H1 (cell line): ENCODE measurements around the gene KDM1A. TPM values are rescaled to one million over a fixed set of nuclear protein-coding genes. Genes with fewer than 3 reads are reported as not detected.

ENCODE experiments used
- CTCF ChIA-PET: fragments of 300-600 bp; sonication (Branson Sonifier 250); formaldehyde crosslinking; loops from one replicate; lab custom pipeline; 2021; ENCODE audit not compliant: partially characterized antibody; lab: Charles Lee
- POLR2A ChIA-PET: fragments of 300-600 bp; sonication (Branson Sonifier 250); formaldehyde crosslinking; loops from one replicate; lab custom pipeline; 2021; ENCODE audit warnings: inconsistent platforms; ENCODE audit not compliant: partially characterized antibody; lab: Charles Lee
- DNase-seq, 2 experiments: peaks; one replicate each; pipeline versions ENCODE4 v3.0.0 to v3.0.0-alpha.2; 2010 to 2022; ENCODE audit warnings: low spot score in 2 of 2, low read depth in 1 of 2, mixed read lengths in 1 of 2
- FAIRE-seq: peaks from 2 replicates; lab custom pipeline; 2011; peaks lifted over from hg19 to GRCh38; lab: Jason Lieb, UNC
- H2AFZ ChIP-seq: 2 replicates; pipeline ENCODE4 v1.8.1; 2012; ENCODE audit warnings: low read length, inconsistent platforms
- H2AK5ac ChIP-seq: 2 replicates; pipeline ENCODE4 v1.6.1; 2013; ENCODE audit warnings: low read depth, low read length
- H2BK120ac ChIP-seq: replicated peaks from 2 replicates; pipeline ENCODE3; 2013; ENCODE audit warnings: low read depth, low read length, inconsistent platforms
- H2BK12ac ChIP-seq: 2 replicates; pipeline ENCODE4 v1.6.1; 2013; ENCODE audit warnings: low read depth, low read length
- H2BK15ac ChIP-seq: 2 replicates; pipeline ENCODE4 v1.6.1; 2013; ENCODE audit warnings: low read length
- H2BK20ac ChIP-seq: 2 replicates; pipeline ENCODE4 v1.6.1; 2013; ENCODE audit warnings: low read length
- H2BK5ac ChIP-seq: 2 replicates; pipeline ENCODE4 v1.6.1; 2013; ENCODE audit warnings: low read depth, low read length
- H3K14ac ChIP-seq: 2 replicates; pipeline ENCODE4 v1.6.1; 2013; ENCODE audit warnings: inconsistent platforms; ENCODE audit not compliant: insufficient read length
- H3K18ac ChIP-seq: 2 replicates; pipeline ENCODE4 v1.6.1; 2013; ENCODE audit warnings: low read length; ENCODE audit errors: extremely low read depth
- H3K23ac ChIP-seq: 2 replicates; pipeline ENCODE4 v1.6.1; 2013; ENCODE audit warnings: inconsistent platforms; ENCODE audit not compliant: insufficient read length
- H3K23me2 ChIP-seq: 2 replicates; pipeline ENCODE4 v1.6.1; 2013; ENCODE audit warnings: low read depth, low read length
- H3K27ac ChIP-seq: 2 replicates; pipeline ENCODE4 v1.6.1; 2011; ENCODE audit warnings: low read depth, low read length, inconsistent platforms
- H3K27me3 ChIP-seq, 4 experiments: replicated peaks in 1 of 4; 1 replicate in 1 of 4; 2 replicates in 3 of 4; pipeline versions ENCODE4 v1.6.1 to v1.8.1; 2011 to 2013; ENCODE audit warnings: low read length in 3 of 4, mild to moderate bottlenecking in 3 of 4, inconsistent platforms in 2 of 4, mixed read lengths in 2 of 4, moderate library complexity in 1 of 4; ENCODE audit not compliant: control insufficient read depth in 3 of 4, insufficient read depth in 3 of 4; ENCODE audit errors: extremely low read depth in 1 of 4
- H3K36me3 ChIP-seq, 4 experiments: 2 replicates each; pipeline versions ENCODE4 v1.6.1 to v1.8.1; 2011 to 2013; ENCODE audit warnings: mild to moderate bottlenecking in 4 of 4, low read length in 3 of 4, moderate library complexity in 2 of 4, control low read depth in 1 of 4, inconsistent platforms in 1 of 4; ENCODE audit not compliant: insufficient read depth in 4 of 4, control insufficient read depth in 2 of 4
- H3K4ac ChIP-seq: replicated peaks from 2 replicates; pipeline ENCODE3; 2013; ENCODE audit warnings: low read length, low read depth, mixed read lengths, inconsistent platforms; ENCODE audit not compliant: insufficient read length
- H3K4me1 ChIP-seq, 4 experiments: replicated peaks in 1 of 4; 1 replicate in 1 of 4; 2 replicates in 3 of 4; pipeline versions ENCODE4 v1.6.1 to v1.8.1; 2011 to 2013; ENCODE audit warnings: low read length in 3 of 4, inconsistent platforms in 2 of 4, mixed read lengths in 1 of 4; ENCODE audit not compliant: insufficient read depth in 4 of 4, control insufficient read depth in 3 of 4
- H3K4me2 ChIP-seq, 2 experiments: 2 replicates each; pipeline versions ENCODE4 v1.6.1 to v1.8.1; 2011 to 2013; ENCODE audit warnings: low read depth in 2 of 2, low read length in 2 of 2, control low read depth in 1 of 2, inconsistent platforms in 1 of 2, mild to moderate bottlenecking in 1 of 2; ENCODE audit not compliant: insufficient read depth in 1 of 2
- H3K4me3 ChIP-seq, 4 experiments: fragments of 200-600, 300-600 bp in 1 of 4; sonication (generic), shearing (Covaris generic), sonication (Bioruptor Twin) in 1 of 4; 2 replicates each; pipeline versions ENCODE4 v1.5.1 to v1.8.1; 2011 to 2016; ENCODE audit warnings: low read length in 4 of 4, low read depth in 3 of 4, control low read depth in 2 of 4, inconsistent platforms in 2 of 4, mild to moderate bottlenecking in 2 of 4, mixed read lengths in 1 of 4, moderate library complexity in 1 of 4; ENCODE audit not compliant: insufficient read depth in 2 of 4; ENCODE audit errors: extremely low read depth in 1 of 4
- H3K56ac ChIP-seq: replicated peaks from 2 replicates; pipeline ENCODE3; 2013; ENCODE audit warnings: low read depth, mild to moderate bottlenecking, mixed read lengths, low read length, inconsistent platforms; ENCODE audit not compliant: insufficient read length
- H3K79me1 ChIP-seq: 2 replicates; pipeline ENCODE4 v1.6.1; 2013; ENCODE audit warnings: low read depth, low read length, control low read depth
- H3K79me2 ChIP-seq, 2 experiments: 2 replicates each; pipeline versions ENCODE4 v1.6.1 to v1.8.1; 2012 to 2013; ENCODE audit warnings: low read length in 2 of 2, mild to moderate bottlenecking in 2 of 2, inconsistent platforms in 1 of 2; ENCODE audit not compliant: insufficient read depth in 2 of 2, control insufficient read depth in 1 of 2
- H3K9ac ChIP-seq, 4 experiments: replicated peaks in 1 of 4; 1 replicate in 1 of 4; 2 replicates in 3 of 4; pipeline versions ENCODE4 v1.6.1 to v1.8.1; 2011 to 2013; ENCODE audit warnings: low read depth in 3 of 4, low read length in 3 of 4, control low read depth in 2 of 4, mild to moderate bottlenecking in 2 of 4, moderate library complexity in 2 of 4, inconsistent platforms in 1 of 4; ENCODE audit errors: extremely low read depth in 1 of 4
- H3K9me3 ChIP-seq, 2 experiments: 2 replicates each; pipeline versions ENCODE4 v1.6.1 to v1.8.1; 2012 to 2013; ENCODE audit warnings: mild to moderate bottlenecking in 2 of 2, moderate library complexity in 2 of 2, control low read depth in 1 of 2, inconsistent platforms in 1 of 2, low read depth in 1 of 2, low read length in 1 of 2, mixed read lengths in 1 of 2; ENCODE audit not compliant: insufficient read depth in 2 of 2
- H4K20me1 ChIP-seq, 2 experiments: replicated peaks in 1 of 2; 2 replicates each; pipeline versions ENCODE3 to v1.8.1; 2011 to 2013; ENCODE audit warnings: inconsistent platforms in 2 of 2, low read length in 2 of 2, mild to moderate bottlenecking in 1 of 2; ENCODE audit not compliant: insufficient read depth in 2 of 2, control insufficient read depth in 1 of 2
- H4K5ac ChIP-seq: 2 replicates; pipeline ENCODE4 v1.6.1; 2013; ENCODE audit warnings: low read length, low read depth, mixed read lengths, inconsistent platforms; ENCODE audit not compliant: insufficient read length
- H4K8ac ChIP-seq: 2 replicates; pipeline ENCODE4 v1.8.0; 2013; ENCODE audit warnings: mild to moderate bottlenecking, moderate library complexity, low read length, inconsistent platforms; ENCODE audit not compliant: insufficient read depth; ENCODE audit errors: extremely low read depth
- H4K91ac ChIP-seq: replicated peaks from 2 replicates; pipeline ENCODE3; 2013; ENCODE audit warnings: low read length, mixed read lengths, inconsistent platforms; ENCODE audit not compliant: insufficient read length
- BACH1 ChIP-seq: IDR thresholded peaks from 2 replicates; pipeline ENCODE4 v1.6.1; 2012; ENCODE audit warnings: low read length, improper control_type of control experiment
- CBX5 ChIP-seq: fragments of 300-800, 300-1000 bp; sonication (generic); IDR thresholded peaks from 2 replicates; pipeline ENCODE4 v1.7.1; 2016; ENCODE audit warnings: antibody characterized with exemption, low read length, low read depth
- CHD1 ChIP-seq: IDR thresholded peaks from 2 replicates; pipeline ENCODE4 v1.6.1; 2012; ENCODE audit warnings: low read depth, low read length, improper control_type of control experiment
- GTF2F1 ChIP-seq: IDR thresholded peaks from 2 replicates; pipeline ENCODE4 v1.6.1; 2012; ENCODE audit warnings: low read depth, low read length, improper control_type of control experiment, borderline replicate concordance
- HDAC6 ChIP-seq: IDR thresholded peaks from one replicate; pipeline ENCODE4 v1.7.1; 2012; ENCODE audit warnings: low read depth, mild to moderate bottlenecking, inconsistent platforms, low read length, moderate library complexity
- JUND ChIP-seq: IDR thresholded peaks from 2 replicates; pipeline ENCODE4 v1.6.1; 2011; ENCODE audit warnings: mild to moderate bottlenecking, improper control_type of control experiment, low read length
- RAD21 ChIP-seq, 2 experiments: IDR thresholded peaks in 1 of 2; conservative IDR thresholded peaks in 1 of 2; 2 replicates each; pipeline ENCODE4 v1.6.1; 2011; ENCODE audit warnings: low read depth in 2 of 2, low read length in 2 of 2, improper control_type of control experiment in 1 of 2, inconsistent platforms in 1 of 2, mild to moderate bottlenecking in 1 of 2, moderate library complexity in 1 of 2
- RBBP5 ChIP-seq: IDR thresholded peaks from 2 replicates; pipeline ENCODE4 v1.7.1; 2012; ENCODE audit warnings: low read depth, mild to moderate bottlenecking, inconsistent platforms, low read length, moderate library complexity, borderline replicate concordance
- SRF ChIP-seq: IDR thresholded peaks from 2 replicates; pipeline ENCODE4 v1.6.1; 2011; ENCODE audit warnings: mild to moderate bottlenecking, low read depth, low read length, moderate library complexity
- TBP ChIP-seq: IDR thresholded peaks from 2 replicates; pipeline ENCODE4 v1.6.1; 2011; ENCODE audit warnings: low read depth, low read length, improper control_type of control experiment
- YY1 ChIP-seq: IDR thresholded peaks from 2 replicates; pipeline ENCODE4 v1.6.1; 2011; ENCODE audit warnings: low read depth, mild to moderate bottlenecking, low read length
- WGBS, 2 experiments: shearing (Covaris generic) in 1 of 2; methylation state at CpG; one replicate each; pipeline versions ENCODE4 v1.1.6 to v1.1.7; 2013 to 2015; ENCODE audit warnings: low lambda C conversion rate in 2 of 2, mixed read lengths in 2 of 2, inconsistent platforms in 1 of 2, low coverage in 1 of 2, missing lambda C conversion rate in 1 of 2; ENCODE audit not compliant: insufficient replicate concordance in 2 of 2, insufficient coverage in 1 of 2, insufficient read length in 1 of 2; ENCODE audit errors: extremely low coverage in 1 of 2, missing lambda C conversion rate in 1 of 2; 5-methylcytosine and 5-hydroxymethylcytosine counted together
- polyA plus RNA-seq, 7 experiments: library from polyadenylated mRNA; depleted of rRNA in 3 of 7; stranded (reverse) in 5 of 7; unstranded in 2 of 7; fragments of >200 nt in 5 of 7; fragments of 200-250 nt in 2 of 7; gene quantifications; 1 replicate in 5 of 7; 2 replicates in 1 of 7; 4 replicates in 1 of 7; pipeline versions ENCODE4 v1.2.1 to v1.2.3, GENCODE V29; 2011 to 2013; ENCODE audit warnings: missing spikeins in 2 of 7, mixed read lengths in 2 of 7
- total RNA-seq: library from RNA; stranded (reverse); fragmentation: NEBNext Ultra II Directional; extraction: Animal tissue kit (Norgen Biotek cat#: 25700); gene quantifications from 2 replicates; pipeline ENCODE4 v1.2.1, GENCODE V29; 2021

Gene KDM1A
- total and polyA plus RNA-seq, 2 of the 8 experiments (the other 6 are each of a cell fraction or from before 2014, with no cell fraction given), result 216 to 275 TPM

GRCh38 chr1:22983944-22984343, 35.3 kb upstream of the KDM1A start:
- Histone ChIP-seq H2BK20ac (no peak overlapping the region), H3K79me2 (no peaks in the 10 kb centered on the region), H3K79me1 (no peaks in the 10 kb centered on the region), H4K20me1 (no peaks in the 10 kb centered on the region), H3K14ac (no peak overlapping the region), H3K36me3 (no peaks in the 10 kb centered on the region), H3K4me3 (no peak overlapping the region), H4K91ac (no peak overlapping the region), H2BK5ac (no peak overlapping the region), H3K4me1 (peaks cover 0 to 3% (median under 1%) of the 10 kb centered on the region in 4 experiments; a peak in 1 of 7 replicates), H3K4me2 (no peak overlapping the region), H3K9ac (no peak overlapping the region), H4K5ac (no peak overlapping the region), H3K27ac (no peak overlapping the region), H3K4ac (no peak overlapping the region), H3K23ac (no peak overlapping the region), H3K18ac (no peak overlapping the region), H3K9me3 (no peaks in the 10 kb centered on the region), H3K27me3 (no peaks in the 10 kb centered on the region), H2AFZ (no peak overlapping the region), H2BK12ac (no peak overlapping the region), H4K8ac (no peak overlapping the region), H3K56ac (no peak overlapping the region), H2AK5ac (no peak overlapping the region), H3K23me2 (no peaks in the 10 kb centered on the region), H2BK15ac (no peak overlapping the region), H2BK120ac (no peak overlapping the region)
- ChIA-PET POLR2A (interaction anchor here (0.9 kb wide), 1 partner anchor 12 kb away, joined by 3 read pairs; the partner anchor contains the start of gene LACTBL1), CTCF (interaction anchor here (0.8 kb wide), 1 partner anchor 202 kb away, joined by 4 read pairs; no protein-coding TSS in a partner anchor)
- DNase-seq (no peak), FAIRE-seq (no peak)
- 91% methylated on average over 4 of the region's 4 CpGs; no CpG with 5 or more reads in 1 of the 2 experiments for WGBS, 2 experiments
- TF ChIP-seq SRF (no peak), JUND (no peak), CHD1 (no peak), GTF2F1 (no peak), BACH1 (no peak), RBBP5 (no peak), CBX5 (no peak), TBP (no peak), HDAC6 (no peak), YY1 (no peak), RAD21 (IDR thresholded peaks at IDR 0.05 in 1 of 2, conservative IDR thresholded peaks at IDR 0.05 in 1 of 2; ENCODE audit: low read depth in 2 of 2, low read length in 2 of 2) (no peak)
